Measurements from ENCODE around the gene MS4A1. TPM values are rescaled to one million over a fixed set of nuclear protein-coding genes. Genes with fewer than 3 reads are reported as not detected.

The MS4A1 gene
- total and polyA plus RNA-seq, 2 of the 8 experiments (the other 6 are each of a cell fraction or from before 2014, with no cell fraction given), result not detected

GRCh38 chr11:60500276-60500910 is 44.7 kb downstream of the MS4A1 start (continued):
- TF ChIP-seq JUND (IDR thresholded peaks at IDR 0.05; ENCODE audit: low read length) (no peak), SP2 (IDR thresholded peaks at IDR 0.05; ENCODE audit: low read length) (no peak), RNF2 (IDR thresholded peaks at IDR 0.05; ENCODE audit: borderline replicate concordance, low read depth, low read length, missing control alignments, poor library complexity, severe bottlenecking) (no peak), FOSL1 (IDR thresholded peaks at IDR 0.05; ENCODE audit: insufficient read depth, low read depth, low read length) (no peak), POU5F1 (IDR thresholded peaks at IDR 0.05; ENCODE audit: low read depth, low read length) (no peak), TBP (IDR thresholded peaks at IDR 0.05; ENCODE audit: low read depth, low read length) (no peak), CEBPB (IDR thresholded peaks at IDR 0.05; ENCODE audit: low read depth, low read length) (no peak), POLR2A (IDR thresholded peaks at IDR 0.05; ENCODE audit: control extremely low read depth in 1 of 2, low read depth in 2 of 2, low read length in 2 of 2) (peak in 1 of 2 experiments; percentile 56; a peak in 2 of 3 replicates), TAF1 (IDR thresholded peaks at IDR 0.05; ENCODE audit: low read depth, low read length) (no peak), GTF2F1 (IDR thresholded peaks at IDR 0.05; ENCODE audit: borderline replicate concordance, low read depth, low read length) (no peak), CREB1 (IDR thresholded peaks at IDR 0.05) (peak; percentile 65; the same call in 1 of the 2 replicates), EP300 (IDR thresholded peaks at IDR 0.05; ENCODE audit: borderline replicate concordance in 1 of 2, low read depth in 2 of 2, low read length in 2 of 2) (peak in 1 of 2 experiments; percentile 66; a peak in 1 of 3 replicates), JUN (IDR thresholded peaks at IDR 0.05; ENCODE audit: low read depth, low read length) (no peak), SP4 (IDR thresholded peaks at IDR 0.05; ENCODE audit: low read length) (no peak), SP1 (IDR thresholded peaks at IDR 0.05; ENCODE audit: low read depth, low read length) (0 out of 2 replicates have a peak, but pooled peaks have one; percentile 40), KDM4A (IDR thresholded peaks at IDR 0.05; ENCODE audit: low read depth, low read length, severe bottlenecking) (no peak), KDM1A (IDR thresholded peaks at IDR 0.05; ENCODE audit: borderline replicate concordance, low read length) (no peak), RBBP5 (IDR thresholded peaks at IDR 0.05; ENCODE audit: borderline replicate concordance, low read depth, low read length) (no peak), CBX8 (IDR thresholded peaks at IDR 0.05; ENCODE audit: borderline replicate concordance, low read depth, low read length) (no peak), CTCF (IDR thresholded peaks at IDR 0.05; ENCODE audit: control extremely low read depth in 1 of 3, insufficient read depth in 1 of 3, low read depth in 1 of 3, low read length in 3 of 3) (no peak), BCL11A (IDR thresholded peaks at IDR 0.05; ENCODE audit: low read depth in 2 of 2, low read length in 2 of 2) (no peak), BRCA1 (IDR thresholded peaks at IDR 0.05; ENCODE audit: low read depth, low read length) (no peak), NRF1 (IDR thresholded peaks at IDR 0.05; ENCODE audit: low read depth, low read length) (no peak), SIRT6 (IDR thresholded peaks at IDR 0.05; ENCODE audit: low read length) (no peak)

Data from H1 (cell line).